Calu3 (cell line): ENCODE data around the gene SLC16A13. TPM values are rescaled to one million over a fixed set of nuclear protein-coding genes. Genes with fewer than 3 reads are reported as not detected.

Experiments used
- BruUV-seq: library from RNA; stranded (reverse); fragments of 400-500 nt; replicated peaks from 2 replicates; lab custom pipeline; 2021; lab: Mats Ljungman, UMichigan
- CTCF ChIA-PET: fragments of 300-600 bp; sonication (Branson Sonifier 250); formaldehyde crosslinking; loops from one replicate; lab custom pipeline; 2022; ENCODE audit warnings: antibody characterized with exemption; lab: Charles Lee
- DNase-seq: peaks from one replicate; pipeline ENCODE4 v3.0.0; 2022
- H3K27ac Mint-ChIP-seq: one replicate; pipeline ENCODE4 v1.8.0; 2022; ENCODE audit warnings: mixed read lengths; ENCODE audit not compliant: unreplicated experiment
- H3K27me3 Mint-ChIP-seq: one replicate; pipeline ENCODE4 v1.8.0; 2022; ENCODE audit warnings: mixed read lengths; ENCODE audit not compliant: unreplicated experiment
- H3K36me3 Mint-ChIP-seq: one replicate; pipeline ENCODE4 v1.8.0; 2022; ENCODE audit warnings: mild to moderate bottlenecking, moderate library complexity, mixed read lengths; ENCODE audit not compliant: insufficient read depth, unreplicated experiment
- H3K4me1 Mint-ChIP-seq: one replicate; pipeline ENCODE4 v1.8.0; 2022; ENCODE audit warnings: mild to moderate bottlenecking, low read depth, mixed read lengths; ENCODE audit not compliant: unreplicated experiment
- H3K4me3 Mint-ChIP-seq: one replicate; pipeline ENCODE4 v1.8.0; 2022; ENCODE audit warnings: mild to moderate bottlenecking, low read depth, moderate library complexity, mixed read lengths; ENCODE audit not compliant: unreplicated experiment
- H3K9me3 Mint-ChIP-seq: one replicate; pipeline ENCODE4 v1.8.0; 2022; ENCODE audit warnings: low read depth, mixed read lengths; ENCODE audit not compliant: unreplicated experiment
- CTCF ChIP-seq: fragments of 200-600 bp; IDR thresholded peaks from one replicate; pipeline ENCODE4 v1.8.0; 2022; ENCODE audit warnings: antibody characterized with exemption; ENCODE audit not compliant: unreplicated experiment
- intact Hi-C: fragments of 100-400 bp; cut with micrococcal nuclease; formaldehyde crosslinking; loops from one replicate; pipeline ENCODE4 v1.10.0; 2022; ENCODE audit not compliant: unreplicated experiment
- total RNA-seq: library from RNA; stranded (reverse); gene quantifications from 2 replicates; pipeline ENCODE4 v1.2.3, GENCODE V29; 2022

The SLC16A13 gene
- total RNA-seq, 1 experiment from 2014 or later = 11.6 TPM

GRCh38 chr17:7025245-7025644 lies 10.6 kb upstream of the SLC16A13 start:
- Mint-ChIP-seq H3K27me3 (peaks cover 26% of the 10 kb centered on the region), H3K27ac (no peak overlapping the region), H3K4me3 (no peak overlapping the region), H3K36me3 (peaks cover 14% of the 10 kb centered on the region), H3K4me1 (no peaks in the 10 kb centered on the region), H3K9me3 (no peaks in the 10 kb centered on the region)
- intact Hi-C loops = no loop called here
- TF ChIP-seq CTCF = no peak
- no peak for DNase-seq
- no TSS peak for BruUV-seq
- CTCF ChIA-PET = interaction anchor here (0.6 kb wide), 1 partner anchor 379 kb away, joined by 4 read pairs; the partner anchor contains the start of gene TMEM256

- no peak overlapping the region for H3K27ac Mint-ChIP-seq
- intact Hi-C loops = no loop called here
- H3K9me3 Mint-ChIP-seq = no peaks in the 10 kb centered on the region
- BruUV-seq = no TSS peak
- H3K4me3 Mint-ChIP-seq = no peak overlapping the region
- CTCF ChIA-PET = no interaction called here
- no peak for DNase-seq
- no peak for TF ChIP-seq CTCF
- peaks cover 26% of the 10 kb centered on the region for H3K27me3 Mint-ChIP-seq
- peaks cover 6% of the 10 kb centered on the region for H3K36me3 Mint-ChIP-seq
- H3K4me1 Mint-ChIP-seq = no peaks in the 10 kb centered on the region
Observed at GRCh38 chr17:7026471-7027115, 9.2 kb upstream of the SLC16A13 start.

GRCh38 chr17:7027335-7027734 lies 8.5 kb upstream of the SLC16A13 start:
- no TSS peak for BruUV-seq
- Mint-ChIP-seq H3K27me3 (peaks cover 23% of the 10 kb centered on the region), H3K4me3 (no peak overlapping the region), H3K27ac (no peak overlapping the region), H3K9me3 (no peaks in the 10 kb centered on the region), H3K36me3 (peaks cover 6% of the 10 kb centered on the region), H3K4me1 (no peaks in the 10 kb centered on the region)
- no peak for DNase-seq
- CTCF ChIA-PET = no interaction called here
- TF ChIP-seq CTCF = no peak
- intact Hi-C loops = no loop called here

GRCh38 chr17:7029096-7029495 lies 6.7 kb upstream of the SLC16A13 start:
- peaks cover 6% of the 10 kb centered on the region for H3K27me3 Mint-ChIP-seq
- intact Hi-C loops = no loop called here
- TF ChIP-seq CTCF = no peak
- no peaks in the 10 kb centered on the region for H3K4me1 Mint-ChIP-seq
- CTCF ChIA-PET = no interaction called here
- H3K4me3 Mint-ChIP-seq = no peak overlapping the region
- H3K36me3 Mint-ChIP-seq = no peaks in the 10 kb centered on the region
- BruUV-seq = no TSS peak
- DNase-seq = no peak
- no peaks in the 10 kb centered on the region for H3K9me3 Mint-ChIP-seq
- H3K27ac Mint-ChIP-seq = no peak overlapping the region
